Effector CD4-positive, alpha-beta T cell (primary cell): ENCODE results near the gene DLG5.

Experiments used
- DNase-seq: peaks from one replicate; pipeline ENCODE4 v3.0.0-alpha.2; 2020

DLG5 gene

GRCh38 chr10:77910524-77911145 is 15.9 kb downstream of the DLG5 start:
- no peak for DNase-seq

GRCh38 chr10:77909749-77910375 is 16.7 kb downstream of the DLG5 start:
- no peak for DNase-seq

GRCh38 chr10:77909021-77909748 is 17.4 kb downstream of the DLG5 start:
- no peak for DNase-seq

DNA sequence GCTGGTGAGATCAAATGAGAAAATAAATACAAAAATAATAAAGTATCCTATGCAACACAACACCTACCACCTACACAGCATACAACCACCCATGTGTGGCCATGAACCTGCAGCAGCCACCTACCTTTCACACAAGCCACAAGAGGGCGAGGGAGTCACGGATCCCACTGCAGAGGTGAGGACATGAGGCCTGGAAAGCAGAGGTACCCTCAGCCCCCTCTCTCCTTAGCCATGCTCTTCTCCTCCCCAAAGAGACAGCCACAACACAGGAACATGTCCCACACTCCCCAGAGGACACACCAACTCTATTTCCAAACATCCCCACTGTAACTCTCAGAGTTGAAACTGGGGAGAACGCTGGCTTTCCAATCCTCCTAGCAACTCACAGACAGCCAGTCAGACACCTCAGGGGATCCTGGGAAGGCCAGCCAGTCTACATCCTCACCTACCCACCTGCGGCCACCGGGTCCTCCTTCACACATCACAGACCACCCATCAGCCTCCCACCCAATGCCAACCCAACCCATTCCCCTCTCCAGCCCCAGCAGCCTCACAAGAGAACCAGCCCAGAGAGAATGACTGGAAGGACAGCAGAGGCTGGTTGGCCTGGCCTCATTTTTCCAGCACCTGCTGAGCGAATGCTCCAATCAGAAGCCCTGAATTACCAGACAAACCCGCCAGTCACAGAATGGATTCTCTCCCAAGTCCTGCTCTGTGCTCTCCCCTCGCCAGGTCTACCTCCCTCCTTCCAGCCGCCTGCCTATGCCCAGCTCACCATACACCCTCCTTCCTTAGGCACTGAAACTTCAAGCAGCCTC is 18.4 kb downstream of the DLG5 start:
- DNase-seq: no peak

DNA sequence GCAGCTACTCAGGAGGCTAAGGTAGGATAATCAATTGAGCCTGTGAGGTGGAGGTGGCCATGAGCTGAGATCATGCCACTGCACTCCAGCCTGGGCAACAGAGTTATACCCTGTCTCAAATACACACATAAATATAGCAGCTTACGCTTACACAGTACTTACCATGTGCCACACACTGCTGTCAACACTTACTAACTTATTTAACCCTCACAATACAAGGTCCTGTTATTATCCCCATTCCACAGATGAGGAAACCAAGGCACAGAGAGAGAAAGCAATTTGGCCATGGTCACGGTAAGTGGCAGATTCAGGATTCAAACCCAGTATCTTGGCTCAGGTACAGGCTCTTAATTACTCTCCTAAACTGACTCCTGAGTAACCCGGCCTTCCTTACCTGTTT is 19.1 kb downstream of the DLG5 start:
- DNase-seq: no peak

- no peak for DNase-seq
Measured at GRCh38 chr10:77906951-77907421, 19.6 kb downstream of the DLG5 start.

DNA sequence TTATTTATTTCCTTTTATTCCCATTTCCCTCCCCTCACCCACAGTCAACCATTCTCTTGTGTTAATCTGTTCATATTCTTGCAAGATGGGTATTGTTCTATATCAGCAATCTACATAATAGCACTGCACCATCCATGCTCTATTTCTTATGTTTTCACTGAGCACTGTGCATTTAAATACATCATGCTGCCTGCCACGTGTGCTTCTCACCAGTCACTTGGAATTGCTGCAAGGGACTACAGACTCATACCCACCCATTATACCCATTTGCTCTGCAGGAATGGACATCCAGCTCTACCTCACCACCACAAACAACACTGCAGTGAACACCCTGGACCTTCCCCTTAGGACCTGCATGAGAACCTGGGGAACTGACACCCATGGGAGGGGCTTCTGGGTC is 20.8 kb downstream of the DLG5 start:
- DNase-seq: no peak

DNA sequence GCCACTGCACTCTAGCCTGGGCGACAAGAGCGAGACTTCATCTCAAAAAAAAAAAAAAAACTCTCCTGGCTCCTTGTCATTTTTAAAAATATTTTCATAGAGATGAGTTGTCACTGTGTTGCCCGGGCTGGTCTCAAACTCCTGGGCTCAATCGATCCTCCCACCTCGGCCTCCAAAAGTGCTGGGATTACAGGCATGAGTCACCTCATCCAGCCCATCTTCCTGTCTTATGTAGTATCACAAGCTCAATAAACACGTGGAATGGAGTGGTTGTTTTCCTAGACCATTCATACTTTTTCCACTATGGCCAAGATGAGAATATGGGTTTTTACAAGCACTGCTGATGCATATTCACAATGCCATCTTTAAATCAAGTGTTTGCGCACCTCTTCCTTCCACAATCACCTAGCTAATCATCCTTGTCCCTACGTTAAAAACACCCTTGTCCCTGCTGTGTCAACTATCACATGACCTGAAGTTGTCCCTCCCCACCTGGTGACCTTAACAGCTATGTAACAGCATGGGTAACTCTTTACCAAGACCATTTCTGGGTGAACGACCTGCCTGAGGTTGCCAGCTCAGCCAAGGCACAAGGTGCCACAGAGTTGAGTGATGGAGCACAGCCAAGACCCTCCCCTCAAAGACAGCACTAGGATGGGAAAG is 21.3 kb downstream of the DLG5 start:
- no peak for DNase-seq

- no peak for DNase-seq
Measured at GRCh38 chr10:77904100-77904840, 22.3 kb downstream of the DLG5 start.

DNA sequence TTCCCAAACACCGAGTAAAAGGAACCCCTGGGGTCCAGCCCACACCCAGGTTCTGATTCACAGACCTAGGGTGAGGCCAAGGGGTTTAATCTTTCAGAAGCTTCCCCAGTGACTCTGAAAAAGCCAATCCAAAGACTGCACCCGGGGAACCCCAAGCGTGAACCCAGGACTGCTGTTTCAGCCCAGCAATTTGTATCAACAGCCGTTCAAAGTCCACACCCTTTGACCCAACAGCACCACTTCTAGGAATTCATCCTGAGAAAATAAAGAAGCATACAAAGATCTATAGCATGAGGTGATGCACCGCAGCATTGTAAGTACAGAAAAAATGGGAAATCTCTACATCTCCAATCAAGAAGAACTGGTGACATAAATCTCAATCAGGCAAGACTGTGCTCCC is 24.4 kb downstream of the DLG5 start:
- DNase-seq: no peak

- no peak for DNase-seq
Measured at GRCh38 chr10:77901743-77902142, 24.8 kb downstream of the DLG5 start.

DNA sequence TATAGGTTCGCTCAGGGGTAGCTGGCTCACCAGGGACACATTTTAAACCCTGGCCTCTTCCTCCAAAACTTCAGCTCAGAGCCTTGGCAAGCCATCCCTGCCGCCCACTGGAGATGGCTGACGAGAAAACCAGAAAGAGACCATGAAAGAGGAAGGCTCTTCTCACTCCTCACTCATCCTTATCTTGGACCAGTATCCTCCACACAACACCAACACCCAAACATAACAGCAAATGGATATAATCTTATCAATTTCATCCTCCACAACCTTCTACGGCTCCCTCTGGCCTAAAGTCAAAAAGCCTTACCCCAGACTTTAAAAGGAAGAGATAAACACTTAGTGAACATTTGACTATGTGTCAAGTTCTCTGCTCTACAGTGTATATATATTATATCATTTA is 26.9 kb downstream of the DLG5 start:
- DNase-seq: no peak

DNA sequence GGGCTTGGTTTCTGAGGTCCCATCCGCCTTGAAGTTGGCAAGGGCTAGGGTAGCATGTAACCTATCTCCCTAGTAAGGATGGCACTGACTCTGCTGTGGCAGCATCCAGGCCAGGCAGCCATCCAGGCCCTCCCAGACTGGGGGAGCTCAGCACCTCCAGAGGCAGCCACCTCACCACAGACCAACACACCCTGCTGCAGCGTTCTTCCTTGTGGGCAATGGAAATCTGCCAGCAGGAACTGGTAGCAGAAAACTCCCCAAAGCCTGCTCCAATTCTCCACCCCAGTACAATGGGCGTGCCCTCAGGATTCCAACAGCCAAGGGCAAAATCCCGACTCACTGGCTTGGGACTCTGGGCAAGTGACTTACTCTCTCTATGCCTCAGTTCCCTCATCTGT is 27.5 kb downstream of the DLG5 start:
- DNase-seq: no peak

GRCh38 chr10:77898323-77899079 is 28.1 kb downstream of the DLG5 start:
- no peak for DNase-seq

DNA sequence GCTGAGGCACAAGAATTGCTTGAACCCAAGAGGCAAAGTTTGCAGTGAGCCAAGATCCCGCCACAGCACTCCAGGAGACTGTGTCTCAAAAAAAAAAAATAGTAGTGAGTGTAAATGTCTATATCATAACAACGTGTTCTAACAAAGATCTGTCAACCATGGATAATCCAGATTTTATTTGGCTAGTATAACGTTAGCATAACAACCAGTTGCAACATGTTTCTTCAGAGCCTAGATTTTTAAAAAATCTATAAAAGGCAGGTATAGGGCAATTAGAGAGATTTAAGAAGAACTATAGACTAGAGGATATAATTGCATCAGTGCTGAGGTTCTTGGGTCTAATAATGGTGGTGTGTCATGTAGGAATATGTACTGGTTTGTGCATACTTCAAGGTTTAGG is 30.5 kb downstream of the DLG5 start:
- DNase-seq: no peak

DNA sequence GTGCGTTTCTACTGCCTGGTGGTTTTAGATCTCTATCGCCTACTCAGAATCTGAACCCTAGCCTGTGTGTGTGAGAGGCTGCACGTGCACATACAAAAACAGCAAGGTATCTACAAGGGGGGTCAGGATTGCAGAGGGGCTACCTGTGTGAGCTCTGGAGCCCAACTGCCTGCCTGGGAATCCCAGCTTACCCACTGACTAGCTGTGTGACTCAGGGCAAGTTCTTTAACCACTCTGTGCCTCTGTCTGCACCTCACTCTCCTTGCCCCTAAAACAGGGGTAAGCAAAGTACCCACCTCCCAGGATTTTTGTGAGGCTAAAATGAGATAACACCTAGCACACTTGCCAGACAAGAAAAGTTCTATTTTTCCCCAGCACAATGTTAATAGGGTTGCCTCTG is 32.5 kb downstream of the DLG5 start:
- no peak for DNase-seq

DNA sequence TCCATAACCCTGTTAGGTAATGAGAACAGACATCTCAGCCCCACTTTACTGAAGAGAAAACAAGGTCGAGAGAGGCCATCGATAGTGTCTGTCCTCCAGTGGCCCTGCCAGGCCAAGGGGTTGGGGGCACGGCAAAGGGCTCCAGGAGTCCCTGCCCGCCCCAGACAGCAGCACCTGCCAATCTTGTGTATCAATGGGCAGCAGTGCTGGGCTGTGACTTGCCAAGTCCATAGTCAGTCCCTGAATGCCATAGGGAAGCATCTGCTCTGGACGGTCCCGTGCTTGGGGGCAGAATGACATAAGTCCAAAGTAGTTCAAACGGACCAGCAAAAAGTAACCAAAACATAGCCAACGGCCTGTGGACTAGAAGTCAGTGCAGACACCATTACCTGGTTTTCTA is 33.2 kb downstream of the DLG5 start:
- DNase-seq: no peak

GRCh38 chr10:77892761-77893160 is 33.8 kb downstream of the DLG5 start:
- no peak for DNase-seq

DNA sequence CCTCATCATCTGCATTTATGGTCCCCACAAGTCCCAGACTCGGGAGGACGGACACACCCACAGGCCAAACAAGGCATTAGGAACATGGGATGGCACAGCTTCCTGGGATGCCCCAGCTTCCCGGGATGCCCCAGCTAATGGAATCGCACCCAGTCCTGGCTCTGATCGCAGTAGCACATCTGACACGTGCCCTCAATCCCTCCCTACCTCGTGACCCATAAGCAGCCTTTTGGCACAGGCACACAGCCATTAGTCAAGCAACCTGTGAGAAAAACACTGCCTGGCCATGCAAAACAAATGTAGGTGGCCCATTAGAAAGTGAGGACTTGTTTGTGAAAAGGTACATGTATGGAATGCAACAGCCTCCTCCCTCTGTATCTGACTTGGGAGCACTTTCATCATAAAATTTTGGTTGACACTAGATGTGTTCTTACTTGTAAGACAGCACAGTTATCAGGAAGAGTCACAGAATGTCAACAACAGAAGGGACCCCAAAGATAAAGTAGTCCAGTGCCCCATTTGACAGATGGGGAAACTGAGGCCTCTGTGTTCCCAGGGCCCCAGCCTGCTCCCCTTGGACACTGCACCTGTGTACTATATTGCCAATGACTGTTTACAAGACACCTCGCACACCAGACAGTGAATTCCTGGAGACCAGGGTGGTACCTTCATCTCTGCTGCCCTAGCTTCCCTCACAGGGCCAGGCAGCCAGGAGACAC is 34.4 kb downstream of the DLG5 start:
- no peak for DNase-seq

- no peak for DNase-seq
Measured at GRCh38 chr10:77890097-77890496, 36.5 kb downstream of the DLG5 start.
